HUES64 (cell line): ENCODE results near the gene MCF2L2.
"Not testable (repeated sequence)": the region's sequence is repeated elsewhere in the genome, so short reads cannot be mapped to it uniquely, and the experiment has no call there.

Source experiments
- H3K27ac ChIP-seq: 2 replicates; pipeline ENCODE4 v1.7.0; 2013; ENCODE audit warnings: low read depth, low read length, inconsistent platforms
- H3K27me3 ChIP-seq: 2 replicates; pipeline ENCODE4 v1.6.1; 2013; ENCODE audit warnings: mild to moderate bottlenecking, low read length; ENCODE audit not compliant: insufficient read depth
- H3K36me3 ChIP-seq: 2 replicates; pipeline ENCODE4 v1.6.1; 2013; ENCODE audit warnings: mild to moderate bottlenecking, low read length; ENCODE audit not compliant: insufficient read depth
- H3K4me1 ChIP-seq: 2 replicates; pipeline ENCODE4 v1.6.1; 2013; ENCODE audit warnings: mild to moderate bottlenecking, low read length, moderate library complexity; ENCODE audit not compliant: insufficient read depth
- H3K4me3 ChIP-seq: 2 replicates; pipeline ENCODE4 v1.5.1; 2013; ENCODE audit warnings: mild to moderate bottlenecking, low read length, moderate library complexity
- H3K9ac ChIP-seq: 2 replicates; pipeline ENCODE4 v1.6.1; 2013; ENCODE audit warnings: mild to moderate bottlenecking, low read depth, low read length
- H3K9me3 ChIP-seq: 2 replicates; pipeline ENCODE4 v1.6.1; 2013; ENCODE audit warnings: low read depth, low read length; ENCODE audit not compliant: insufficient read depth
- WGBS: fragments of 150-250, 120-280 bp; methylation state at CpG from one replicate; pipeline ENCODE4 v1.1.7; 2013; ENCODE audit warnings: missing lambda C conversion rate; 5-methylcytosine and 5-hydroxymethylcytosine counted together

The MCF2L2 gene

GRCh38 chr3:183442994-183443393, 14.6 kb upstream of the MCF2L2 start:
- Histone ChIP-seq H3K9ac (no peak overlapping the region), H3K4me3 (no peak overlapping the region), H3K4me1 (no peaks in the 10 kb centered on the region), H3K9me3 (peaks cover 26% of the 10 kb centered on the region), H3K27ac (no peak overlapping the region), H3K36me3 (no peaks in the 10 kb centered on the region), H3K27me3 (no peaks in the 10 kb centered on the region)
- WGBS = 71% methylated on average over 1 of the region's 1 CpG

GRCh38 chr3:183440521-183440920, 12.1 kb upstream of the MCF2L2 start:
- not testable (repeated sequence) for H3K36me3 ChIP-seq, H3K27ac ChIP-seq, H3K4me3 ChIP-seq, H3K9ac ChIP-seq, H3K27me3 ChIP-seq
- Histone ChIP-seq H3K9me3 (peaks cover 26% of the 10 kb centered on the region), H3K4me1 (peaks cover 11% of the 10 kb centered on the region)
- 100% methylated on average over 3 of the region's 3 CpGs for WGBS

GRCh38 chr3:183439515-183439914, 11.1 kb upstream of the MCF2L2 start:
- WGBS = 98% methylated on average over 3 of the region's 3 CpGs
- no peak overlapping the region for H3K4me3 ChIP-seq
- peaks cover 21% of the 10 kb centered on the region for H3K4me1 ChIP-seq

GRCh38 chr3:183438735-183439134, 10.3 kb upstream of the MCF2L2 start:
- H3K4me1 ChIP-seq = peaks cover 25% of the 10 kb centered on the region
- 89% methylated on average over 1 of the region's 1 CpG for WGBS
- no peak overlapping the region for H3K4me3 ChIP-seq
- H3K9ac ChIP-seq = no peak overlapping the region
- H3K27me3 ChIP-seq = no peaks in the 10 kb centered on the region
- no peak overlapping the region for H3K27ac ChIP-seq
- peaks cover 10% of the 10 kb centered on the region for H3K9me3 ChIP-seq
- H3K36me3 ChIP-seq = no peaks in the 10 kb centered on the region

More at GRCh38 chr3:183439515-183439914, 11.1 kb upstream of the MCF2L2 start:
- Histone ChIP-seq H3K27me3 (no peaks in the 10 kb centered on the region), H3K9ac (no peak overlapping the region), H3K9me3 (peaks cover 18% of the 10 kb centered on the region), H3K27ac (no peak overlapping the region), H3K36me3 (no peaks in the 10 kb centered on the region)

- H3K36me3 ChIP-seq = no peaks in the 10 kb centered on the region
- H3K27ac ChIP-seq = no peak overlapping the region
- no peaks in the 10 kb centered on the region for H3K27me3 ChIP-seq
- H3K9ac ChIP-seq = no peak overlapping the region
- H3K4me3 ChIP-seq = no peak overlapping the region
- WGBS = 96% methylated on average over 6 of the region's 6 CpGs
- H3K9me3 ChIP-seq = peaks cover 2% of the 10 kb centered on the region
- H3K4me1 ChIP-seq = peaks cover 25% of the 10 kb centered on the region
Measured at GRCh38 chr3:183437666-183438564, 9.5 kb upstream of the MCF2L2 start.

- H3K9me3 ChIP-seq = no peaks in the 10 kb centered on the region
- H3K9ac ChIP-seq = no peak overlapping the region
- 93% methylated on average over 1 of the region's 1 CpG for WGBS
- H3K36me3 ChIP-seq = no peaks in the 10 kb centered on the region
- no peak overlapping the region for H3K27ac ChIP-seq
- H3K4me3 ChIP-seq = no peak overlapping the region
- no peaks in the 10 kb centered on the region for H3K27me3 ChIP-seq
- peaks cover 25% of the 10 kb centered on the region for H3K4me1 ChIP-seq
Measured at GRCh38 chr3:183437061-183437460, 8.6 kb upstream of the MCF2L2 start.

- H3K27ac ChIP-seq = peak overlapping the region; percentile 82
- whole genome bisulfite sequencing = 63% methylated on average over 1 of the region's 1 CpG
- H3K4me1 ChIP-seq = peaks cover 25% of the 10 kb centered on the region
- no peaks in the 10 kb centered on the region for H3K27me3 ChIP-seq
- no peaks in the 10 kb centered on the region for H3K36me3 ChIP-seq
- H3K9me3 ChIP-seq = no peaks in the 10 kb centered on the region
- peak overlapping the region; percentile 7; the same call in 1 of the 2 replicates for H3K9ac ChIP-seq
- peak overlapping the region; percentile 23; the same call in 1 of the 2 replicates for H3K4me3 ChIP-seq
Measured at GRCh38 chr3:183435661-183436060, 7.2 kb upstream of the MCF2L2 start.

- H3K27me3 ChIP-seq = no peaks in the 10 kb centered on the region
- H3K4me1 ChIP-seq = peaks cover 25% of the 10 kb centered on the region
- peak overlapping the region; percentile 82 for H3K27ac ChIP-seq
- H3K9me3 ChIP-seq = no peaks in the 10 kb centered on the region
- 18% methylated on average over 2 of the region's 2 CpGs for WGBS
- peak overlapping the region; percentile 26 for H3K4me3 ChIP-seq
- no peaks in the 10 kb centered on the region for H3K36me3 ChIP-seq
- H3K9ac ChIP-seq = peak overlapping the region; percentile 23; the same call in 1 of the 2 replicates
Measured at GRCh38 chr3:183434992-183435391, 6.6 kb upstream of the MCF2L2 start.

- H3K9me3 ChIP-seq = no peaks in the 10 kb centered on the region
- H3K4me3 ChIP-seq = peak overlapping the region; percentile 26
Measured at GRCh38 chr3:183434503-183434902, 6.1 kb upstream of the MCF2L2 start.

GRCh38 chr3:183430325-183430957, 2.0 kb upstream of the MCF2L2 start:
- peaks cover 24% of the 10 kb centered on the region for H3K4me1 ChIP-seq
- H3K9me3 ChIP-seq = no peaks in the 10 kb centered on the region
- H3K27ac ChIP-seq = no peak overlapping the region
- 87% methylated on average over 4 of the region's 5 CpGs for WGBS
- peaks cover 22% of the 10 kb centered on the region for H3K27me3 ChIP-seq
- H3K36me3 ChIP-seq = no peaks in the 10 kb centered on the region
- H3K9ac ChIP-seq = no peak overlapping the region
- H3K4me3 ChIP-seq = no peak overlapping the region

More at GRCh38 chr3:183434503-183434902, 6.1 kb upstream of the MCF2L2 start:
- Histone ChIP-seq H3K9ac (peak overlapping the region; percentile 23; the same call in 1 of the 2 replicates), H3K36me3 (no peaks in the 10 kb centered on the region), H3K4me1 (peaks cover 25% of the 10 kb centered on the region), H3K27me3 (no peaks in the 10 kb centered on the region), H3K27ac (peak overlapping the region; percentile 82)
- 55% methylated on average over 9 of the region's 9 CpGs for WGBS

GRCh38 chr3:183427876-183428446, 458 bp downstream of the MCF2L2 start:
- H3K27ac ChIP-seq = no peak overlapping the region
- under 1% methylated on average over 47 of the region's 47 CpGs for WGBS
- no peaks in the 10 kb centered on the region for H3K36me3 ChIP-seq
- peaks cover 11% of the 10 kb centered on the region for H3K4me1 ChIP-seq
- H3K4me3 ChIP-seq = peak overlapping the region; percentile 68
- H3K27me3 ChIP-seq = peaks cover 22% of the 10 kb centered on the region
- no peaks in the 10 kb centered on the region for H3K9me3 ChIP-seq
- H3K9ac ChIP-seq = peak overlapping the region; percentile 60
